ENCODE data around the gene AZIN2. TPM values are rescaled to one million over a fixed set of nuclear protein-coding genes. Genes with fewer than 3 reads are reported as not detected.

The AZIN2 gene
- total RNA-seq, 6 donors from 2014 or later = 1.5 to 4.8 (median 2.8) TPM

GRCh38 chr1:33162141-33162540 is 81.2 kb downstream of the AZIN2 start:
- WGBS, 2 donors = 78 to 95% methylated on average over 2 of the region's 2 CpGs

GRCh38 chr1:33163621-33164519 is 82.9 kb downstream of the AZIN2 start:
- Histone ChIP-seq H3K9me3 (no peaks in the 10 kb centered on the region), H3K36me3 (peaks cover 0 to 16% (median 3%) of the 10 kb centered on the region in 4 donors), H3K27ac (no peak overlapping the region), H3K4me1 (peaks cover 0 to 8% (median 7%) of the 10 kb centered on the region in 4 donors), H3K4me3 (no peak overlapping the region), H3K27me3 (no peaks in the 10 kb centered on the region)
- no peak for ATAC-seq (ENCODE audit: low FRiP score in 2 of 2)
- no peak for TF ChIP-seq POLR2A (IDR thresholded peaks at IDR 0.05)
- TF ChIP-seq EP300 (IDR thresholded peaks at IDR 0.05) = no peak
- no peak for TF ChIP-seq CTCF (IDR thresholded peaks at IDR 0.05)
- TF ChIP-seq POLR2AphosphoS5 (IDR thresholded peaks at IDR 0.05) = no peak
- DNase-seq = no peak
- WGBS, 2 donors = 68 to 81% methylated on average over 12 to 14 of the region's 14 CpGs

More at GRCh38 chr1:33162141-33162540, 81.2 kb downstream of the AZIN2 start:
- DNase-seq (no peak), ATAC-seq (ENCODE audit: low FRiP score in 2 of 2) (no peak)
- H3K36me3 ChIP-seq = peaks cover 0 to 22% (median 5%) of the 10 kb centered on the region in 4 donors
- no peak overlapping the region for H3K4me3 ChIP-seq
- no peak overlapping the region for H3K27ac ChIP-seq
- H3K9me3 ChIP-seq = no peaks in the 10 kb centered on the region
- peaks cover 0 to 8% (median 7%) of the 10 kb centered on the region in 4 donors for H3K4me1 ChIP-seq
- no peaks in the 10 kb centered on the region for H3K27me3 ChIP-seq
- TF ChIP-seq POLR2AphosphoS5 (IDR thresholded peaks at IDR 0.05) = no peak
- TF ChIP-seq CTCF (IDR thresholded peaks at IDR 0.05) = no peak
- no peak for TF ChIP-seq EP300 (IDR thresholded peaks at IDR 0.05)
- no peak for TF ChIP-seq POLR2A (IDR thresholded peaks at IDR 0.05)

- 75 to 91% methylated on average over 17 to 21 of the region's 21 CpGs for WGBS, 2 donors
- no peaks in the 10 kb centered on the region for H3K9me3 ChIP-seq
- H3K4me1 ChIP-seq = peaks cover 0 to 8% (median 7%) of the 10 kb centered on the region in 4 donors
- H3K27ac ChIP-seq = no peak overlapping the region
- no peaks in the 10 kb centered on the region for H3K27me3 ChIP-seq
- peaks cover 0 to 10% (median 3%) of the 10 kb centered on the region in 4 donors for H3K36me3 ChIP-seq
- TF ChIP-seq POLR2AphosphoS5 (IDR thresholded peaks at IDR 0.05) (no peak), EP300 (IDR thresholded peaks at IDR 0.05) (no peak), POLR2A (IDR thresholded peaks at IDR 0.05) (no peak), CTCF (IDR thresholded peaks at IDR 0.05) (no peak)
- peak in 1 of 2 donors; percentile 77 for DNase-seq
- H3K4me3 ChIP-seq = no peak overlapping the region
- ATAC-seq (ENCODE audit: low FRiP score in 2 of 2) = no peak
Observed at GRCh38 chr1:33165209-33165608, 84.3 kb downstream of the AZIN2 start.

GRCh38 chr1:33165809-33166208 is 84.9 kb downstream of the AZIN2 start:
- Histone ChIP-seq H3K4me1 (peaks cover 0 to 8% (median 7%) of the 10 kb centered on the region in 4 donors), H3K36me3 (peaks cover 0 to 10% (median 3%) of the 10 kb centered on the region in 4 donors), H3K9me3 (no peaks in the 10 kb centered on the region), H3K27ac (no peak overlapping the region), H3K4me3 (no peak overlapping the region), H3K27me3 (no peaks in the 10 kb centered on the region)
- TF ChIP-seq CTCF (IDR thresholded peaks at IDR 0.05) (no peak), POLR2AphosphoS5 (IDR thresholded peaks at IDR 0.05) (no peak), EP300 (IDR thresholded peaks at IDR 0.05) (no peak), POLR2A (IDR thresholded peaks at IDR 0.05) (no peak)
- no peak for ATAC-seq (ENCODE audit: low FRiP score in 2 of 2)
- WGBS, 2 donors = 94 to 97% methylated on average over 6 of the region's 6 CpGs
- DNase-seq = no peak

All from upper lobe of left lung (tissue), 6 donors.